ENCODE data around the gene KRTAP5-6.

KRTAP5-6 gene

GRCh38 chr11:1653541-1654387 is 43.2 kb upstream of the KRTAP5-6 start:
- no peak overlapping the region for H3K4me2 ChIP-seq (ENCODE audit: low read length)
- H3K9ac ChIP-seq (ENCODE audit: low read length) = no peak overlapping the region
- H3F3A ChIP-seq (ENCODE audit: insufficient read depth, low read length) = no peaks in the 10 kb centered on the region
- TF ChIP-seq CTCF (IDR thresholded peaks at IDR 0.05; ENCODE audit: low read length) (no peak), EZH2 (IDR thresholded peaks at IDR 0.05; ENCODE audit: borderline replicate concordance, low read length) (no peak)
- H3K9me3 ChIP-seq (ENCODE audit: low read length) = no peaks in the 10 kb centered on the region
- H3K36me3 ChIP-seq (ENCODE audit: insufficient read depth, low read length) = no peaks in the 10 kb centered on the region
- no peaks in the 10 kb centered on the region for H4K20me1 ChIP-seq (ENCODE audit: insufficient read depth, low read length)
- H3K27ac ChIP-seq (ENCODE audit: low read depth, low read length, poor library complexity, severe bottlenecking) = no peak overlapping the region
- H3K9me2 ChIP-seq (ENCODE audit: low read depth, low read length) = no peaks in the 10 kb centered on the region
- peaks cover 6% of the 10 kb centered on the region; the same call in 1 of the 2 replicates for H3K27me3 ChIP-seq (ENCODE audit: insufficient read depth, low read length)
- no peak overlapping the region for H3K4me3 ChIP-seq (ENCODE audit: low read depth, low read length, poor library complexity, severe bottlenecking)
- no peak overlapping the region for H2AFZ ChIP-seq (ENCODE audit: low read length)
- no peaks in the 10 kb centered on the region for H3K79me2 ChIP-seq (ENCODE audit: insufficient read depth, low read length)
- no peaks in the 10 kb centered on the region for H3K4me1 ChIP-seq (ENCODE audit: insufficient read depth, low read length, severe bottlenecking)

- H4K20me1 ChIP-seq (ENCODE audit: insufficient read depth, low read length) = no peaks in the 10 kb centered on the region
- H3K27ac ChIP-seq (ENCODE audit: low read depth, low read length, poor library complexity, severe bottlenecking) = no peak overlapping the region
- peaks cover 6% of the 10 kb centered on the region; the same call in 1 of the 2 replicates for H3K27me3 ChIP-seq (ENCODE audit: insufficient read depth, low read length)
- no peaks in the 10 kb centered on the region for H3K9me2 ChIP-seq (ENCODE audit: low read depth, low read length)
- H3K9ac ChIP-seq (ENCODE audit: low read length) = no peak overlapping the region
- H3K4me1 ChIP-seq (ENCODE audit: insufficient read depth, low read length, severe bottlenecking) = no peaks in the 10 kb centered on the region
- no peaks in the 10 kb centered on the region for H3K79me2 ChIP-seq (ENCODE audit: insufficient read depth, low read length)
- no peak overlapping the region for H3K4me3 ChIP-seq (ENCODE audit: low read depth, low read length, poor library complexity, severe bottlenecking)
- TF ChIP-seq CTCF (IDR thresholded peaks at IDR 0.05; ENCODE audit: low read length) (no peak), EZH2 (IDR thresholded peaks at IDR 0.05; ENCODE audit: borderline replicate concordance, low read length) (no peak)
- H3K9me3 ChIP-seq (ENCODE audit: low read length) = no peaks in the 10 kb centered on the region
- H2AFZ ChIP-seq (ENCODE audit: low read length) = no peak overlapping the region
- no peak overlapping the region for H3K4me2 ChIP-seq (ENCODE audit: low read length)
- no peaks in the 10 kb centered on the region for H3F3A ChIP-seq (ENCODE audit: insufficient read depth, low read length)
- H3K36me3 ChIP-seq (ENCODE audit: insufficient read depth, low read length) = no peaks in the 10 kb centered on the region
These were observed 42.4 kb upstream of the KRTAP5-6 start for GRCh38 chr11:1654388-1655167.

GRCh38 chr11:1655168-1656060 is 41.6 kb upstream of the KRTAP5-6 start:
- H3K27me3 ChIP-seq (ENCODE audit: insufficient read depth, low read length) = peaks cover 6% of the 10 kb centered on the region; the same call in 1 of the 2 replicates
- H3K9me2 ChIP-seq (ENCODE audit: low read depth, low read length) = no peaks in the 10 kb centered on the region
- no peaks in the 10 kb centered on the region for H3K9me3 ChIP-seq (ENCODE audit: low read length)
- H3K27ac ChIP-seq (ENCODE audit: low read depth, low read length, poor library complexity, severe bottlenecking) = no peak overlapping the region
- H3F3A ChIP-seq (ENCODE audit: insufficient read depth, low read length) = no peaks in the 10 kb centered on the region
- H4K20me1 ChIP-seq (ENCODE audit: insufficient read depth, low read length) = no peaks in the 10 kb centered on the region
- no peaks in the 10 kb centered on the region for H3K79me2 ChIP-seq (ENCODE audit: insufficient read depth, low read length)
- TF ChIP-seq EZH2 (IDR thresholded peaks at IDR 0.05; ENCODE audit: borderline replicate concordance, low read length) (no peak), CTCF (IDR thresholded peaks at IDR 0.05; ENCODE audit: low read length) (no peak)
- H3K36me3 ChIP-seq (ENCODE audit: insufficient read depth, low read length) = no peaks in the 10 kb centered on the region
- H3K4me1 ChIP-seq (ENCODE audit: insufficient read depth, low read length, severe bottlenecking) = no peaks in the 10 kb centered on the region
- no peak overlapping the region for H2AFZ ChIP-seq (ENCODE audit: low read length)
- H3K4me2 ChIP-seq (ENCODE audit: low read length) = no peak overlapping the region
- no peak overlapping the region for H3K9ac ChIP-seq (ENCODE audit: low read length)
- H3K4me3 ChIP-seq (ENCODE audit: low read depth, low read length, poor library complexity, severe bottlenecking) = no peak overlapping the region
